Activated CD4-positive, CD25-positive, alpha-beta regulatory T cell (primary cell): Measurements from ENCODE around the gene DYNLT2B.
A peak's percentile ranks its signal among the peaks of the same experiment; 100 is the strongest.
"Not testable (repeated sequence)": the region's sequence is repeated elsewhere in the genome, so short reads cannot be mapped to it uniquely, and the experiment has no call there.

Experiments used
- DNase-seq, 4 experiments: peaks; one replicate each; lab custom pipeline; 2025; lab: John Stamatoyannopoulos, UW

The DYNLT2B gene

GRCh38 chr3:196323691-196324090, 5.7 kb upstream of the DYNLT2B start:
- no peak for DNase-seq

DNA sequence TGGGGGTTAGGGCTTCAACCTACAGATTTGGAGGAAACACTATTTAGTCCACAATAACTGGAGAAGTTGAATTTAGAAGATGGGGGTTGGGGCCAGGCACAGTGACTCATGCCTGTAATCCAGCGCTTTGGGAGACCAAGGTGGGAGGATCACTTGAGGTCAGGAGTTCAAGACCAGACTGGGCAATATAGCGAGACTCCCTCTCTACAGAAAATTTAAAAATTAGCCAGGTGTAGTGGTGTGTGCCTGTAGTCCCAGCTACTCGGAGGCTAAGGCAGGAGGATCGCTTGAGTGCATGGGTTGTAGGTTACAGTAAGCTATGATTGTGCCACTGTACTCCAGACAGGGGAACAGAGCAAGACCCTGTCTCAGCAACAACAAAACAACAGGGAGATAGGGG, 5.0 kb upstream of the DYNLT2B start:
- DNase-seq, result no peak

DNA sequence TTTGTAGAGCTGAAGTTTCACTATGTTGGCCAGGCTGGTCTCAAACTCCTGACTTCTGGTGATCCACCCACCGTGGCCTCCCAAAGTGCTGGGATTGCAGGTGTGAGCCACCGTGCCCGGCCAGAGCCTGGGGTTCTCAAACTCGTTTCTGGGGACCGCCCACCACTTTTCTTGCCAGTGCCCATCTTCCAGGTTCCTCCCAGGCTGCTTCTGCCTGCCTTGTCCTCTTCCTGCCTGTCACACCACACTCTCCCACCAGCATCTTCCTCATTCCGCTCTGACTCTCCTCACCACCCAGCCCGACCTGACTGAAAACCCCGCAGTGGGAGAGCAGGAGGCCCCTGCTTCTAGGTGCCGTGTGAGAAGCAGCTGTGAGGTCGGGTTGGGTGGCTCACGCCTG, 3.1 kb upstream of the DYNLT2B start:
- no peak for DNase-seq

DNA sequence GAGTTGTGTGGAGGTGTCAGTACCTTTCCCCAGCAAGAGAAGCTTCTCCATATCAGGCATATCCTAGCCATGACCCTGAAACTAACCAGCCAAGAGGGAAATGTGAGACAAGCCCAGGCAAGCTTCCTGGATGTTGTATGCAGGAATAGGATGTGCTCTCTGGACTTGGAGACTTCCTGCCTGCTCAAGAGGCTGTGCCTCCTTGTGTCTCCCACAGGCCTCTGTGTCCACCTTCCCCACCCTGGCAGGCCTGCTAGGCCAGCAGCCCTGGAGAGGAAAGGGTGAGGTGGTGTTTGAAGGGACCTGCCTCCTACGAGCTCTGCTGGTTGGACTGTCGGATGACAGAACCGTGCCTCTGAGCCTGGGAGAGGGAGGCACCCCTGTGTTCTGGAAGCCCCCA, 2.1 kb upstream of the DYNLT2B start:
- no peak for DNase-seq

DNA sequence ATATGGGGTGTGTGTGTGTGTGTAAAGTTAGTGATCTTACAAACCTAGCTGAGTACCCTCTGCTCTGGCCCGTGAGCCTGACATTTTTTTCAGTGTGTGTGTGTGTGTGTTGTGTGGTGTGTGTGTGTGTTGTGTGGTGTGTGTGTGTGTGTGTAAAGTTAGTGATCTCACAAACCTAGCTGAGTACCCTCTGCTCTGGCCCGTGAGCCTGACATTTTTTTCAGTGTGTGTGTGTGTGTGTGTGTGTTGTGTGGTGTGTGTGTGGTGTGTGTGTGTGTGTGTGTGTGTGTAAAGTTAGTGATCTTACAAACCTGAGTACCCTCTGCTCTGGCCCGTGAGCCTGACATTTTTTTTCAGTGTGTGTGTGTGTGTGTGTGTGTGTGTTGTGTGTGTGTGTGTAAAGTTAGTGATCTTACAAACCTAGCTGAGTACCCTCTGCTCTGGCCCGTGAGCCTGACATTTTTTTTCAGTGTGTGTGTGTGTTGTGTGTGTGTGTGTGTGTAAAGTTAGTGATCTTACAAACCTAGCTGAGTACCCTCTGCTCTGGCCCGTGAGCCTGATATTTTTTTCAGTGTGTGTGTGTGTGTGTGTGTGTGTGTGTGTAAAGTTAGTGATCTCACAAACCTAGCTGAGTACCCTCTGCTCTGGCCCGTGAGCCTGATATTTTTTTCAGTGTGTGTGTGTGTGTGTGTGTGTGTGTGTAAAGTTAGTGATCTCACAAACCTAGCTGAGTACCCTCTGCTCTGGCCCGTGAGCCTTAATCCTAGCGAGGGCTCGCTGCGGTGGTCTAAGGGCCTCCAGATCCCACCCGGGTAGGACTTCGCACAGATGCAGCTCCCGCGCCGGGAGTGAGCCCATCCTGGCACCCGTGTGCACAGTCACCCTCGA, 997 bp downstream of the DYNLT2B start:
- peak in 1 of 4 experiments; percentile 29 for DNase-seq

GRCh38 chr3:196315821-196316220, 2.2 kb downstream of the DYNLT2B start:
- DNase-seq, result no peak

GRCh38 chr3:196314597-196314996, 3.4 kb downstream of the DYNLT2B start:
- DNase-seq, result no peak

DNA sequence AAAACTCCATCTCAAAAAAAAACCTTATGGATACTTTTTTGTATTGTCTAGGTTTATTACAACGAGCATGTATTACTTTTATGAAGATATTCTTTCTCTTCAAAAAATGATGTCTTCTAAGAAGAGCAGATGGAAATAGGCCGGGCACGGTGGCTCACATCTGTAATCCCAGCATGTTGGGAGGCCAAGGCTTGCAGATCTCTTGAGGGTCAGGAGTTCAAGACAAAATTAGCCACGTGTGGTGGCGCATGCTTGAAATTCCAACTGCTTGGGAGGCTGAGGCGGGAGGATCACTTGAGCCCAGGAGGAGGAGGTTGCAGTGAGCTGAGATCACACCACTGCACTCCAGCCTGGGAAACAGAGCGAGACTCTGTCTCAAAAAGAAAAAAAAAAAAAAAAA, 4.0 kb downstream of the DYNLT2B start:
- DNase-seq, result not testable (repeated sequence)

GRCh38 chr3:196302960-196303359, 15.1 kb downstream of the DYNLT2B start:
- not testable (repeated sequence) for DNase-seq

- not testable (repeated sequence) for DNase-seq
These were observed 15.5 kb downstream of the DYNLT2B start for GRCh38 chr3:196302551-196302950.

GRCh38 chr3:196298521-196298920, 19.5 kb downstream of the DYNLT2B start:
- DNase-seq, result no peak

DNA sequence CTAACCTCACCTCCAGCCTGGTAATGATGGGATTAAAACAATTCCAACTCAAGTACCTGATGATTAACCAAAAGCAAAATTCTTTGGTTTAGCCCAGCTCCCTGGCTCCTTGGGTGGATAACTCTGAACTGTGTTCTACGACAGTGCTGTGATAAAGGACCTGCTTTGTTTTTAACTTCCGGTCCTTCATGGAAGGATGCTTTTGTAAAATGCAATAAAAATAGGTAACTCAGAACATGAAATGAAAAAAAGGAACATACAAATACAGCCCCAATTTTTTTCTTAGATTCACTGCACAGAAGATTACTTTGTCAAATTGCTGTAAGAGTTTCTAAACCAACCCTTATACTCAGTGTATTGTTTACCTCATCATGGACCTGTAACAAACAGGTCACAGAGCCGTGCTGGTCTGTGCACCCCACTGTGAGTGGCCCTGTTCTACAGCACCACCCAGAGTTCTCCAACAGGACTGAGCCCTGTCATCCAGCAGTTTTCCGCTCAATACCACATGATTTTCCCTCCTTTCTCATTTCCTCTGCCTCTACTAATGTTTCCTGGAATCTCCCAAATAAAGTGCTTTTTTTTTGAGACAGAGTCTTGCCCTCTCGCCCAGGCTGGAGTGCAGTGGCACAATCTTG, 25.6 kb downstream of the DYNLT2B start:
- DNase-seq, result no peak

GRCh38 chr3:196288141-196288460, 29.9 kb downstream of the DYNLT2B start:
- no peak for DNase-seq

DNA sequence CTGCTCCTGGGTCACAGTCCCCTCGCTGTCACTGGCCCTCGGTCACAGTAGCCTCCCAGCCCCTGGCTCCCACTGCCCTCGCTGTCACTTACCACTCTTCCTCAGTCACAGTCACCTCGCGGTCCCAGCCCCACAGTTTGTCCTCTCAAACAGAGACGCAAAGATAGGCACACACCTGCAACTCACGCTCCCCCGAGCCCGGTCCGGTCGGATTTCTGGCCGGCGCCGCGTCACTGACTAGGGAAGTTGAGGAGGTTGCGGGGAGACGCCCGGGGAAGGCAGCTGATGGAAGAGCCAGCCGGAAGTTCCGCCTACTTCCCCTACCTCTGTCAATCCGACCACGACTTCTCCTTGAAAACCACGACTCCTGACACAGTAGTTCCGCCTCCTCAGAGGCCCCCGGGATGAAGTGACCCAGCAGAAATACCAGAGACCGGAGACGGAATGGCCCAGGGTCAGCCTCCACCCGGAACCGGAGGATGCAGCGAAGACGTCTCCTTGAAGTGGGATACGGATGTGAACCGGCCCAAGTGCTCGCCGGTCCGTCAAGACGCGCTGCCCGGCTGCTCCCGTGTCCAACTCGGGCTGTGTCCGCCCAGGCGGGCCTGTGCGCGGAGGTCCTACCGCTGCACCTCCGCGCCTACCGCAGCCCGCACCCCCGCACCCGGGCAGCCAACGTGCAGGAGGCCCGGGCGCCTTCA, 30.4 kb downstream of the DYNLT2B start, which contains the start of gene PCYT1A:
TSS of gene PCYT1A (minus strand) at position 287 of the 701 bp plus-strand sequence. CDS start 17,195 bp downstream, outside the sequence.
- DNase-seq, result peak; percentile 38 to 57 (median 46)

DNA sequence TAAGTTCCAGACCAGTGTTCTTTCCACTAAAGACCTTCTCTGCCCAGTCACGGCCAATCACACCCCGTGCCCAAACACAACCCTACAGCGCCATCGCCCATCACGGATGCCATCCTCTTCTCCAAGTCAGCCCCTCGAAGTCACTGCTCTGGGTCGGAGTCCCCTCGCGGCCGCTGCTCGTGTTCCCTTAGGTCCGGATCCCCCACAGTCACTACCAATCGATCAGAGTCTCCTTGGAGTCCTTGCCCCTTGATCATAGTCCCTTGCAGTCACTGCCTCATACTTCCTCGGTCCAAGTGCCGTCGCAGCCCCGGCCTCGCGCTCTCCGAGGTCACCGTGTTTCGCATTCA, 31.0 kb downstream of the DYNLT2B start:
- no peak for DNase-seq

GRCh38 chr3:196284396-196284795, 33.6 kb downstream of the DYNLT2B start:
- DNase-seq, result no peak

GRCh38 chr3:196281962-196282361, 36.1 kb downstream of the DYNLT2B start:
- no peak for DNase-seq

DNA sequence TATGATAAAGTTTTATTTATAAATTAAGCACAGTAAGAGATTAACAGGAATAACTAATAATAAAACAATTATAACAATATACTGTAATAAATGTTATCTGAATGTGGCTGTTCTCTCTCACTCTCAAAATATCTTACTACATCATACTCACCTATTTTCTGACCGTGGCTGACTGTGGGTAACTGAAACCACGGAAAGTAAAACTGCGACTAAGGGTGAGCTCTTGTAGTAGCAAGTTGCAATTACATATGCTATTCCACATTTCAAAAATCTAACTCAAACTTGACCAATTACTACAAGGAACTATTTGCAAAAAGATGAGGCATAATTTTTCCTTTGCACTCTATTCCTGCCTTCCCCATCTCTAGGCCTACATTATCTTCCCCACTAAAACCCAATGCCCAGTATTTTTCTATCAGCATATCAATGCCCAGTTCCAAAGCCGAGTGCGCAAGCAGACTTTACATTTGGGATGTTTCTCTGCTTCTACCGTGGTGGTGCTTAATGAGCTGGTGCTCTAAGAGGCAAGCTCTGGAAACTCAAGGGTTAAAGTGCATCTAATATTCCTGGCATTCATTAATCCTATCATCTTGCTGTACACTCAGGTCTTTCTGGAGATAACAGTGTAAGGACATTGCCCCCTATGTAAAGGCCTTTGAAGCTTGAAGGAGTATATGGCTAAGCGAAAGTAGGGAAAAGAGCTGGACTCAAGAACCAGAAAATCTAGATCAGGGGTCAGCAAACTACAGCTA, 37.2 kb downstream of the DYNLT2B start:
- no peak for DNase-seq

- DNase-seq, result no peak
These were observed 42.9 kb downstream of the DYNLT2B start for GRCh38 chr3:196275126-196275525.

DNA sequence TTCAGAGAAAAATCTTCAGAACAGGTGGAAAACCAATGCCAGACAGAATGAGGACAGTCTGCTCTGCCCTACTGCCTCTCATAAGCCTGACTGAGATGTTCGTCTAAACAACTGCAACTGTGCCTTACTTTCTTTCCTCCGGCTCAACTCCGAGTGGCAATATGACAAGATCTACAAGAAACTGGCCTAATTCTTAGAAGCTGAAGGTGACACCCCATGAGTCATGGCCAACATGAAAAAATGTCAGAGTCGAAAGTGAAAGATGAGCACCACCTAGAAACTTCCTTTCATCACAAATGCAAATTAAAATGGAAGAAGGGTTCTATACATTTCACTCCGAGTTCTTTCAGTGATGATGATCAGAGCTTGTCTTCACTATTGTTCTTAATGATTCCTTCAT, 43.5 kb downstream of the DYNLT2B start:
- peak; percentile 17 to 55 (median 34) for DNase-seq

DNA sequence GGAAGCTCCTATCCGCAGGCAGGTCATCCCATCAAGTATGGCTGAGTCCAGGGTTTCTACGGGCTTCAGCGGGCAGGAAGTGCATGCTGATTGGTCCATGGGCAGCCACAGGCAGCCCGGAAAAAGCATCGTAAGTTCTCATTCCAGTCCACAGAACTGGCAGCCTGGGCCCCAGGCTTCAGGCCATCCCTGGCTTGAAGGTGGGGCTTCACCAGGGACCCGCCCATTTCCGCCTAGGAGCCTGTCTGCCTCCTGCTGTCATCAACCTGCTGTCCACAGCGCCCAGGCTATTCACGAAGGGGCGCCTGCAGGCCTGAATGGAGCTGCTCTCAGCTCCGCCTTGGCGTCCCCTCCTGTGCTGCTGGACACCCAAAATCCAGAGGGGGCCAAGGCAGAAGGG, 44.4 kb downstream of the DYNLT2B start:
- DNase-seq, result no peak

- no peak for DNase-seq
These were observed 45.2 kb downstream of the DYNLT2B start for GRCh38 chr3:196272826-196273225.
